ENCODE data around the gene EPSTI1.

EPSTI1 gene

GRCh38 chr13:42860485-42860884, 131.6 kb downstream of the EPSTI1 start:
- H3K4me1 ChIP-seq (ENCODE audit: control insufficient read depth in 1 of 2, insufficient read depth in 2 of 2, low read length in 2 of 2) = no peaks in the 10 kb centered on the region
- no peak overlapping the region for H3K4me2 ChIP-seq (ENCODE audit: low read length)
- DNase-seq = no peak
- H3K4ac ChIP-seq (ENCODE audit: low read depth, low read length) = no peak overlapping the region
- no peaks in the 10 kb centered on the region for H3K79me1 ChIP-seq (ENCODE audit: low read length)
- no peak overlapping the region for H3K23ac ChIP-seq (ENCODE audit: low read length)
- H3K27me3 ChIP-seq (ENCODE audit: insufficient read depth, low read length) = no peaks in the 10 kb centered on the region
- H4K12ac ChIP-seq (ENCODE audit: low read depth, low read length) = no peak overlapping the region
- H4K91ac ChIP-seq (ENCODE audit: low read depth, low read length) = no peak overlapping the region
- H2BK120ac ChIP-seq (ENCODE audit: insufficient read depth, low read length, poor library complexity) = no peak overlapping the region
- H3K9ac ChIP-seq (ENCODE audit: low read length) = no peak overlapping the region
- no peak overlapping the region for H2AFZ ChIP-seq (ENCODE audit: insufficient read depth, low read length, poor library complexity)
- H3K27ac ChIP-seq (ENCODE audit: low read depth, low read length) = no peak overlapping the region
- H3K9me3 ChIP-seq (ENCODE audit: insufficient read depth, low read depth, low read length) = no peaks in the 10 kb centered on the region
- no peak overlapping the region for H3K14ac ChIP-seq (ENCODE audit: low read length)
- no peak overlapping the region for H2AK5ac ChIP-seq (ENCODE audit: low read length)
- H4K8ac ChIP-seq (ENCODE audit: low read depth, low read length) = no peak overlapping the region
- H3K79me2 ChIP-seq (ENCODE audit: control insufficient read depth, insufficient read depth, low read length, poor library complexity) = no peaks in the 10 kb centered on the region
- H3K4me3 ChIP-seq (ENCODE audit: low read depth, low read length) = no peak overlapping the region
- no peak overlapping the region for H3K18ac ChIP-seq (ENCODE audit: low read length)
- H2BK5ac ChIP-seq (ENCODE audit: low read depth, low read length, poor library complexity) = no peak overlapping the region
- no peak overlapping the region for H2BK12ac ChIP-seq (ENCODE audit: low read length)
- WGBS (ENCODE audit: extremely low coverage, insufficient coverage, insufficient read length) = no CpG with 5 or more reads among the region's 4 CpGs
- H3K36me3 ChIP-seq (ENCODE audit: control insufficient read depth in 1 of 2, insufficient read depth in 2 of 2, low read length in 2 of 2) = no peaks in the 10 kb centered on the region

GRCh38 chr13:42859760-42860159, 132.3 kb downstream of the EPSTI1 start:
- no peaks in the 10 kb centered on the region for H3K79me1 ChIP-seq (ENCODE audit: low read length)
- no peak overlapping the region for H3K4ac ChIP-seq (ENCODE audit: low read depth, low read length)
- H3K18ac ChIP-seq (ENCODE audit: low read length) = no peak overlapping the region
- no peak overlapping the region for H3K4me3 ChIP-seq (ENCODE audit: low read depth, low read length)
- H2BK5ac ChIP-seq (ENCODE audit: low read depth, low read length, poor library complexity) = no peak overlapping the region
- no peaks in the 10 kb centered on the region for H3K27me3 ChIP-seq (ENCODE audit: insufficient read depth, low read length)
- no peaks in the 10 kb centered on the region for H3K9me3 ChIP-seq (ENCODE audit: insufficient read depth, low read depth, low read length)
- no peak overlapping the region for H3K23ac ChIP-seq (ENCODE audit: low read length)
- H2AK5ac ChIP-seq (ENCODE audit: low read length) = no peak overlapping the region
- no CpG with 5 or more reads among the region's 2 CpGs for WGBS (ENCODE audit: extremely low coverage, insufficient coverage, insufficient read length)
- no peaks in the 10 kb centered on the region for H3K79me2 ChIP-seq (ENCODE audit: control insufficient read depth, insufficient read depth, low read length, poor library complexity)
- no peak overlapping the region for H4K12ac ChIP-seq (ENCODE audit: low read depth, low read length)
- no peak overlapping the region for H3K14ac ChIP-seq (ENCODE audit: low read length)
- no peak overlapping the region for H3K4me2 ChIP-seq (ENCODE audit: low read length)
- no peak overlapping the region for H4K8ac ChIP-seq (ENCODE audit: low read depth, low read length)
- DNase-seq = no peak
- H2BK12ac ChIP-seq (ENCODE audit: low read length) = no peak overlapping the region
- no peak overlapping the region for H4K91ac ChIP-seq (ENCODE audit: low read depth, low read length)
- H3K9ac ChIP-seq (ENCODE audit: low read length) = no peak overlapping the region
- no peak overlapping the region for H2BK120ac ChIP-seq (ENCODE audit: insufficient read depth, low read length, poor library complexity)
- no peaks in the 10 kb centered on the region for H3K4me1 ChIP-seq (ENCODE audit: control insufficient read depth in 1 of 2, insufficient read depth in 2 of 2, low read length in 2 of 2)
- no peaks in the 10 kb centered on the region for H3K36me3 ChIP-seq (ENCODE audit: control insufficient read depth in 1 of 2, insufficient read depth in 2 of 2, low read length in 2 of 2)
- H2AFZ ChIP-seq (ENCODE audit: insufficient read depth, low read length, poor library complexity) = no peak overlapping the region
- H3K27ac ChIP-seq (ENCODE audit: low read depth, low read length) = no peak overlapping the region

- Histone ChIP-seq H2AK5ac (ENCODE audit: low read length) (no peak overlapping the region), H2AFZ (ENCODE audit: insufficient read depth, low read length, poor library complexity) (no peak overlapping the region)
Measured at GRCh38 chr13:42855410-42855809, 136.6 kb downstream of the EPSTI1 start.

GRCh38 chr13:42852136-42852535, 139.9 kb downstream of the EPSTI1 start:
- no peaks in the 10 kb centered on the region for H3K79me1 ChIP-seq (ENCODE audit: low read length)
- no CpG with 5 or more reads among the region's 3 CpGs for WGBS (ENCODE audit: extremely low coverage, insufficient coverage, insufficient read length)
- no peak overlapping the region for H3K9ac ChIP-seq (ENCODE audit: low read length)
- H3K27ac ChIP-seq (ENCODE audit: low read depth, low read length) = no peak overlapping the region
- no peak overlapping the region for H3K14ac ChIP-seq (ENCODE audit: low read length)
- no peak for DNase-seq
- no peak overlapping the region for H4K91ac ChIP-seq (ENCODE audit: low read depth, low read length)
- no peaks in the 10 kb centered on the region for H3K36me3 ChIP-seq (ENCODE audit: control insufficient read depth in 1 of 2, insufficient read depth in 2 of 2, low read length in 2 of 2)
- H3K4me3 ChIP-seq (ENCODE audit: low read depth, low read length) = no peak overlapping the region
- no peak overlapping the region for H2BK12ac ChIP-seq (ENCODE audit: low read length)
- no peaks in the 10 kb centered on the region for H3K27me3 ChIP-seq (ENCODE audit: insufficient read depth, low read length)
- H4K8ac ChIP-seq (ENCODE audit: low read depth, low read length) = no peak overlapping the region
- no peak overlapping the region for H2AK5ac ChIP-seq (ENCODE audit: low read length)
- H3K18ac ChIP-seq (ENCODE audit: low read length) = no peak overlapping the region
- H3K23ac ChIP-seq (ENCODE audit: low read length) = no peak overlapping the region
- no peak overlapping the region for H4K12ac ChIP-seq (ENCODE audit: low read depth, low read length)
- no peaks in the 10 kb centered on the region for H3K79me2 ChIP-seq (ENCODE audit: control insufficient read depth, insufficient read depth, low read length, poor library complexity)
- H2AFZ ChIP-seq (ENCODE audit: insufficient read depth, low read length, poor library complexity) = no peak overlapping the region
- H3K4me1 ChIP-seq (ENCODE audit: control insufficient read depth in 1 of 2, insufficient read depth in 2 of 2, low read length in 2 of 2) = no peaks in the 10 kb centered on the region
- H2BK120ac ChIP-seq (ENCODE audit: insufficient read depth, low read length, poor library complexity) = no peak overlapping the region
- H3K4me2 ChIP-seq (ENCODE audit: low read length) = no peak overlapping the region
- H2BK5ac ChIP-seq (ENCODE audit: low read depth, low read length, poor library complexity) = no peak overlapping the region
- no peak overlapping the region for H3K4ac ChIP-seq (ENCODE audit: low read depth, low read length)
- H3K9me3 ChIP-seq (ENCODE audit: insufficient read depth, low read depth, low read length) = no peaks in the 10 kb centered on the region

More at GRCh38 chr13:42855410-42855809, 136.6 kb downstream of the EPSTI1 start:
- H3K79me1 ChIP-seq (ENCODE audit: low read length) = no peaks in the 10 kb centered on the region
- H3K23ac ChIP-seq (ENCODE audit: low read length) = no peak overlapping the region
- no peaks in the 10 kb centered on the region for H3K79me2 ChIP-seq (ENCODE audit: control insufficient read depth, insufficient read depth, low read length, poor library complexity)
- H3K4me3 ChIP-seq (ENCODE audit: low read depth, low read length) = no peak overlapping the region
- H3K4me1 ChIP-seq (ENCODE audit: control insufficient read depth in 1 of 2, insufficient read depth in 2 of 2, low read length in 2 of 2) = no peaks in the 10 kb centered on the region
- no peaks in the 10 kb centered on the region for H3K27me3 ChIP-seq (ENCODE audit: insufficient read depth, low read length)
- no peak overlapping the region for H3K14ac ChIP-seq (ENCODE audit: low read length)
- no peak overlapping the region for H2BK120ac ChIP-seq (ENCODE audit: insufficient read depth, low read length, poor library complexity)
- no peak overlapping the region for H3K4me2 ChIP-seq (ENCODE audit: low read length)
- H2BK5ac ChIP-seq (ENCODE audit: low read depth, low read length, poor library complexity) = no peak overlapping the region
- no peak for DNase-seq
- no CpG with 5 or more reads among the region's 7 CpGs for WGBS (ENCODE audit: extremely low coverage, insufficient coverage, insufficient read length)
- H3K4ac ChIP-seq (ENCODE audit: low read depth, low read length) = no peak overlapping the region
- H3K27ac ChIP-seq (ENCODE audit: low read depth, low read length) = no peak overlapping the region
- no peak overlapping the region for H4K12ac ChIP-seq (ENCODE audit: low read depth, low read length)
- no peak overlapping the region for H4K8ac ChIP-seq (ENCODE audit: low read depth, low read length)
- no peaks in the 10 kb centered on the region for H3K9me3 ChIP-seq (ENCODE audit: insufficient read depth, low read depth, low read length)
- H3K36me3 ChIP-seq (ENCODE audit: control insufficient read depth in 1 of 2, insufficient read depth in 2 of 2, low read length in 2 of 2) = no peaks in the 10 kb centered on the region
- no peak overlapping the region for H3K9ac ChIP-seq (ENCODE audit: low read length)
- H3K18ac ChIP-seq (ENCODE audit: low read length) = no peak overlapping the region
- no peak overlapping the region for H2BK12ac ChIP-seq (ENCODE audit: low read length)
- no peak overlapping the region for H4K91ac ChIP-seq (ENCODE audit: low read depth, low read length)

All from trophoblast cell (in vitro differentiated cells and primary cell).